K562 (cell line): ENCODE results near the gene MIEF1. TPM values are rescaled to one million over a fixed set of nuclear protein-coding genes. Genes with fewer than 3 reads are reported as not detected.

ENCODE experiments used
- ARID4B ChIP-seq: sonication (generic); formaldehyde crosslinking; IDR thresholded peaks from 2 replicates; pipeline ENCODE4 v1.8.0; 2022; ENCODE audit warnings: mild to moderate bottlenecking, missing genetic modification reagents
- BACH1 ChIP-seq: fragments of 200-800 bp; sonication (Bioruptor generic); IDR thresholded peaks from 2 replicates; pipeline ENCODE4 v1.6.1; 2016; ENCODE audit warnings: missing genetic modification characterization, missing compliant biosample characterization
- E2F6 ChIP-seq, 2 experiments: IDR thresholded peaks; 2 replicates each; pipeline ENCODE4 v1.6.1; 2011; ENCODE audit warnings: borderline replicate concordance in 1 of 2, control low read depth in 1 of 2, low read depth in 1 of 2, low read length in 1 of 2, mild to moderate bottlenecking in 1 of 2, mixed read lengths in 1 of 2, moderate library complexity in 1 of 2; ENCODE audit not compliant: insufficient read depth in 1 of 2, insufficient read length in 1 of 2, poor library complexity in 1 of 2, severe bottlenecking in 1 of 2; ENCODE audit errors: extremely low read depth in 1 of 2
- HES1 ChIP-seq: fragments of 450-650 bp; IDR thresholded peaks from 2 replicates; pipeline ENCODE4 v1.6.1; 2016; ENCODE audit warnings: low read depth, mild to moderate bottlenecking, moderate library complexity
- HMG20B ChIP-seq: fragments of 250-450 bp; sonication (Bioruptor Pico); IDR thresholded peaks from 2 replicates; pipeline ENCODE4 v1.5.0; 2021; ENCODE audit warnings: mild to moderate bottlenecking
- RAD51 ChIP-seq: fragments of 450-650 bp; IDR thresholded peaks from 2 replicates; pipeline ENCODE4 v1.7.1; 2016; ENCODE audit warnings: low read depth, mild to moderate bottlenecking, borderline replicate concordance
- SMAD1 ChIP-seq: fragments of 150-350 bp; IDR thresholded peaks from 2 replicates; pipeline ENCODE4 v1.6.1; 2014; ENCODE audit warnings: low read length, low read depth; ENCODE audit not compliant: partially characterized antibody
- ZNF512 ChIP-seq: IDR thresholded peaks from 2 replicates; pipeline ENCODE4 v1.6.1; 2016; ENCODE audit warnings: missing genetic modification characterization, missing compliant biosample characterization
- polyA plus RNA-seq, 8 experiments: library from polyadenylated mRNA; depleted of rRNA in 4 of 8; stranded (reverse) in 5 of 8; unstranded in 3 of 8; fragments of >200 nt; fragmentation: Nextera tagmentation in 2 of 8; fragmentation: Illumina TruSeq in 1 of 8; extraction: Ambion mirVana in 2 of 8; extraction: Trizol in 1 of 8; gene quantifications; 2 replicates each; pipeline versions ENCODE4 v1.2.1 to v1.2.3, GENCODE V29; 2011 to 2014; ENCODE audit warnings: inconsistent platforms in 1 of 8, missing spikeins in 1 of 8
- total RNA-seq, 7 experiments: library from RNA; depleted of rRNA in 6 of 7; stranded (reverse); fragments of >200 nt in 6 of 7; fragmentation: Illumina TruSeq in 2 of 7; extraction: Trizol in 2 of 7; gene quantifications; 2 replicates each; pipeline versions ENCODE4 v1.2.1 to v1.2.3, GENCODE V29; 2011 to 2021; ENCODE audit warnings: low replicate concordance in 1 of 7
- TF ChIP-seq, protein P1 (sequence below): fragments of 450-650 bp; IDR thresholded peaks from 2 replicates; pipeline ENCODE4 v1.6.1; 2018; ENCODE audit not compliant: partially characterized antibody

The MIEF1 gene
- total and polyA plus RNA-seq, 9 of the 15 experiments (the other 6 are each of a cell fraction or from before 2014, with no cell fraction given): 10.9 to 51.8 (median 25.5) TPM

GRCh38 chr22:39515266-39516050, 13.4 kb downstream of the MIEF1 start (continued):
- TF ChIP-seq, protein P1, sequence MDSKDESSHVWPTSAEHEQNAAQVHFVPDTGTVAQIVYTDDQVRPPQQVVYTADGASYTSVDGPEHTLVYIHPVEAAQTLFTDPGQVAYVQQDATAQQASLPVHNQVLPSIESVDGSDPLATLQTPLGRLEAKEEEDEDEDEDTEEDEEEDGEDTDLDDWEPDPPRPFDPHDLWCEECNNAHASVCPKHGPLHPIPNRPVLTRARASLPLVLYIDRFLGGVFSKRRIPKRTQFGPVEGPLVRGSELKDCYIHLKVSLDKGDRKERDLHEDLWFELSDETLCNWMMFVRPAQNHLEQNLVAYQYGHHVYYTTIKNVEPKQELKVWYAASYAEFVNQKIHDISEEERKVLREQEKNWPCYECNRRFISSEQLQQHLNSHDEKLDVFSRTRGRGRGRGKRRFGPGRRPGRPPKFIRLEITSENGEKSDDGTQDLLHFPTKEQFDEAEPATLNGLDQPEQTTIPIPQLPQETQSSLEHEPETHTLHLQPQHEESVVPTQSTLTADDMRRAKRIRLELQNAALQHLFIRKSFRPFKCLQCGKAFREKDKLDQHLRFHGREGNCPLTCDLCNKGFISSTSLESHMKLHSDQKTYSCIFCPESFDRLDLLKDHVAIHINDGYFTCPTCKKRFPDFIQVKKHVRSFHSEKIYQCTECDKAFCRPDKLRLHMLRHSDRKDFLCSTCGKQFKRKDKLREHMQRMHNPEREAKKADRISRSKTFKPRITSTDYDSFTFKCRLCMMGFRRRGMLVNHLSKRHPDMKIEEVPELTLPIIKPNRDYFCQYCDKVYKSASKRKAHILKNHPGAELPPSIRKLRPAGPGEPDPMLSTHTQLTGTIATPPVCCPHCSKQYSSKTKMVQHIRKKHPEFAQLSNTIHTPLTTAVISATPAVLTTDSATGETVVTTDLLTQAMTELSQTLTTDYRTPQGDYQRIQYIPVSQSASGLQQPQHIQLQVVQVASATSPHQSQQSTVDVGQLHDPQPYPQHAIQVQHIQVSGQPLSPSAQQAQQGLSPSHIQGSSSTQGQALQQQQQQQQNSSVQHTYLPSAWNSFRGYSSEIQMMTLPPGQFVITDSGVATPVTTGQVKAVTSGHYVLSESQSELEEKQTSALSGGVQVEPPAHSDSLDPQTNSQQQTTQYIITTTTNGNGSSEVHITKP: no peak
- TF ChIP-seq RAD51 (no peak), HMG20B (no peak), SMAD1 (no peak), ZNF512 (tag) (no peak), E2F6 (IDR thresholded peaks at IDR 0.05; ENCODE audit: borderline replicate concordance in 1 of 2, extremely low read depth in 1 of 2, insufficient read depth in 1 of 2, insufficient read length in 1 of 2, low read depth in 1 of 2, low read length in 1 of 2, poor library complexity in 1 of 2, severe bottlenecking in 1 of 2) (no peak), ARID4B (CRISPR knock-in tag) (no peak), BACH1 (tag) (no peak), HES1 (no peak)
